HepG2 (cell line): ENCODE results near the gene TCTA. TPM values are rescaled to one million over a fixed set of nuclear protein-coding genes. Genes with fewer than 3 reads are reported as not detected.

Source experiments
- ATAC-seq: fragments of 200-7000 bp; cut with Tn5 transposase; 3 replicates; pipeline ENCODE4 v1.9.1; 2020; ENCODE audit warnings: mild to moderate bottlenecking, moderate library complexity
- BruUV-seq: library from RNA; stranded (reverse); fragments of 400-500 nt; replicated peaks from 2 replicates; lab custom pipeline; 2021; lab: Mats Ljungman, UMichigan
- CTCF ChIA-PET: fragments of 300-600 bp; formaldehyde crosslinking; extraction: SDS; loops from one replicate; lab custom pipeline; 2021; ENCODE audit warnings: low total read pairs, inconsistent platforms, low intra/inter-chr PET ratio; lab: Yijun Ruan, JAX
- POLR2A ChIA-PET: fragments of 350-600 bp; sonication (Branson Sonifier 250); formaldehyde crosslinking; loops from one replicate; lab custom pipeline; 2020; ENCODE audit warnings: antibody characterized with exemption, inconsistent platforms; lab: Yijun Ruan, JAX
- DNase-seq: peaks from one replicate; pipeline ENCODE4 v3.0.0-alpha.2; 2015; ENCODE audit warnings: low spot score
- FAIRE-seq: peaks from 3 replicates; lab custom pipeline; 2011; peaks lifted over from hg19 to GRCh38; lab: Jason Lieb, UNC
- H2AFZ ChIP-seq: one replicate; pipeline ENCODE4 v1.6.1; 2011; ENCODE audit warnings: low read length, inconsistent platforms
- H3K27ac ChIP-seq: fragments of 300-600 bp; 3 replicates; pipeline ENCODE4 v1.8.0; 2011; ENCODE audit warnings: mixed run types, mild to moderate bottlenecking, mixed read lengths, low read length, inconsistent platforms; ENCODE audit not compliant: insufficient read depth; ENCODE audit errors: extremely low read length
- H3K27me3 ChIP-seq, 2 experiments: fragments of 200-600 bp in 1 of 2; 2 replicates in 1 of 2; 3 replicates in 1 of 2; pipeline versions ENCODE4 v1.6.0 to v1.8.0; 2011; ENCODE audit warnings: low read length in 2 of 2, mild to moderate bottlenecking in 2 of 2, moderate library complexity in 2 of 2, inconsistent platforms in 1 of 2; ENCODE audit not compliant: insufficient read depth in 2 of 2, control insufficient read depth in 1 of 2
- H3K36me3 ChIP-seq, 2 experiments: fragments of 200-600 bp in 1 of 2; replicated peaks in 1 of 2; 2 replicates in 1 of 2; 3 replicates in 1 of 2; pipeline versions ENCODE4 v1.5.1 to v1.8.0; 2011; ENCODE audit warnings: low read length in 2 of 2, inconsistent platforms in 1 of 2; ENCODE audit not compliant: insufficient read depth in 2 of 2, control insufficient read depth in 1 of 2
- H3K4me1 ChIP-seq: 2 replicates; pipeline ENCODE4 v1.5.1; 2012; ENCODE audit warnings: low read length, inconsistent platforms; ENCODE audit not compliant: insufficient read depth
- H3K4me2 ChIP-seq: 2 replicates; pipeline ENCODE4 v1.6.0; 2011; ENCODE audit warnings: low read depth, low read length, inconsistent platforms
- H3K4me3 ChIP-seq, 3 experiments: fragments of 200-600 bp in 1 of 3; sonication (generic), shearing (Covaris generic) in 1 of 3; replicated peaks in 1 of 3; 2 replicates each; pipeline ENCODE4 v1.5.1; 2011 to 2016; ENCODE audit warnings: low read length in 3 of 3, inconsistent platforms in 2 of 3, low read depth in 2 of 3, mild to moderate bottlenecking in 2 of 3, control low read depth in 1 of 3, mixed read lengths in 1 of 3; ENCODE audit not compliant: insufficient read depth in 1 of 3
- H3K79me2 ChIP-seq: one replicate; pipeline ENCODE4 v1.6.1; 2011; ENCODE audit warnings: low read length, inconsistent platforms; ENCODE audit not compliant: insufficient read depth
- H3K9ac ChIP-seq: 2 replicates; pipeline ENCODE4 v1.6.0; 2011; ENCODE audit warnings: mild to moderate bottlenecking, low read depth, low read length, inconsistent platforms; ENCODE audit not compliant: insufficient read depth
- H3K9me3 ChIP-seq: 2 replicates; pipeline ENCODE4 v1.5.1; 2012; ENCODE audit warnings: mild to moderate bottlenecking, low read length
- H4K20me1 ChIP-seq: 2 replicates; pipeline ENCODE4 v1.6.0; 2011; ENCODE audit warnings: inconsistent platforms, mild to moderate bottlenecking, low read length, moderate library complexity; ENCODE audit not compliant: insufficient read depth
- DNMT3B ChIP-seq: conservative IDR thresholded peaks from 2 replicates; pipeline ENCODE4 v1.6.1; 2016; ENCODE audit warnings: missing biosample characterization, control low read depth
- GABPA ChIP-seq, 2 experiments: IDR thresholded peaks; 2 replicates each; pipeline ENCODE4 v1.6.1; 2011 to 2016; ENCODE audit warnings: low read depth in 2 of 2, low read length in 1 of 2, missing biosample characterization in 1 of 2, missing genetic modification characterization in 1 of 2
- HNRNPK ChIP-seq: fragments of 200-400 bp; formaldehyde crosslinking; IDR thresholded peaks from 2 replicates; pipeline ENCODE4 v1.6.1; 2018; ENCODE audit warnings: low read length, low read depth, moderate library complexity, mild to moderate bottlenecking; ENCODE audit not compliant: poor library complexity, severe bottlenecking
- KLF15 ChIP-seq: sonication (generic); formaldehyde crosslinking; IDR thresholded peaks from 2 replicates; pipeline ENCODE4 v1.8.1; 2023; ENCODE audit warnings: borderline replicate concordance, mild to moderate bottlenecking, inconsistent platforms, missing genetic modification reagents, mixed read lengths
- MEIS2 ChIP-seq: sonication (generic); formaldehyde crosslinking; IDR thresholded peaks from 2 replicates; pipeline ENCODE4 v1.9.0; 2021; ENCODE audit warnings: mild to moderate bottlenecking, missing genetic modification reagents
- MLLT10 ChIP-seq: sonication (generic); formaldehyde crosslinking; IDR thresholded peaks from 2 replicates; pipeline ENCODE4 v1.4.0; 2020; ENCODE audit warnings: missing genetic modification reagents
- NCOA1 ChIP-seq: sonication (generic); formaldehyde crosslinking; IDR thresholded peaks from 2 replicates; pipeline ENCODE4 v1.9.0; 2021; ENCODE audit warnings: missing genetic modification reagents
- REL ChIP-seq: sonication (generic); formaldehyde crosslinking; conservative IDR thresholded peaks from 2 replicates; pipeline ENCODE4 v1.8.0; 2022; ENCODE audit warnings: mild to moderate bottlenecking, missing genetic modification reagents, moderate library complexity
- TEAD3 ChIP-seq: optimal IDR thresholded peaks from 2 replicates; pipeline ENCODE3; 2016; ENCODE audit warnings: borderline replicate concordance
- ZBTB34 ChIP-seq: sonication (generic); formaldehyde crosslinking; IDR thresholded peaks from 2 replicates; pipeline ENCODE4 v1.8.0; 2022; ENCODE audit warnings: mild to moderate bottlenecking, missing genetic modification reagents
- ZMYM3 ChIP-seq: sonication (generic); formaldehyde crosslinking; IDR thresholded peaks from 2 replicates; pipeline ENCODE4 v1.5.1; 2020; ENCODE audit warnings: mild to moderate bottlenecking, missing genetic modification reagents
- ZNF407 ChIP-seq: sonication (generic); formaldehyde crosslinking; IDR thresholded peaks from one replicate; pipeline ENCODE4 v1.5.1; 2020; ENCODE audit warnings: mild to moderate bottlenecking, missing genetic modification reagents; ENCODE audit errors: not compliant biosample characterization
- ZNF547 ChIP-seq: sonication (generic); formaldehyde crosslinking; IDR thresholded peaks from 2 replicates; pipeline ENCODE4 v1.5.1; 2020; ENCODE audit warnings: mild to moderate bottlenecking, missing genetic modification reagents
- ZNF672 ChIP-seq: sonication (generic); formaldehyde crosslinking; IDR thresholded peaks from 2 replicates; pipeline ENCODE4 v1.8.1; 2022; ENCODE audit warnings: missing genetic modification reagents
- WGBS: methylation state at CpG from one replicate; pipeline ENCODE4 v1.1.6; 2017; ENCODE audit warnings: low lambda C conversion rate; 5-methylcytosine and 5-hydroxymethylcytosine counted together
- in situ Hi-C: cut with HindIII; loops from 2 replicates; pipeline ENCODE4 v1.10.0; 2017; ENCODE audit warnings: low pct_unique_long_range_greater_than_20kb; ENCODE audit not compliant: extremely low pct_ligation_motif_present
- intact Hi-C: fragments of 100-400 bp; cut with micrococcal nuclease; formaldehyde crosslinking; loops from one replicate; pipeline ENCODE4 v1.10.0; 2022; ENCODE audit not compliant: unreplicated experiment
- polyA plus RNA-seq, 8 experiments: library from polyadenylated mRNA; depleted of rRNA in 3 of 8; stranded (reverse) in 7 of 8; unstranded in 1 of 8; fragments of >200 nt; fragmentation: Illumina TruSeq in 4 of 8; extraction: Trizol in 4 of 8; gene quantifications; 2 replicates each; pipeline versions ENCODE4 v1.2.1 to v1.2.3, GENCODE V29; 2011 to 2016; ENCODE audit warnings: low read depth in 4 of 8, missing spikeins in 1 of 8, mixed read lengths in 1 of 8; ENCODE audit not compliant: insufficient read depth in 1 of 8
- total RNA-seq, 5 experiments: library from RNA; depleted of rRNA; stranded (reverse); fragments of >200 nt; fragmentation: Illumina TruSeq; extraction: Trizol; gene quantifications; 2 replicates each; pipeline ENCODE4 v1.2.3, GENCODE V29; 2016; ENCODE audit warnings: low read depth in 1 of 5

Gene TCTA
- total and polyA plus RNA-seq, 2 of the 13 experiments (the other 11 are each of a cell fraction or from before 2014, with no cell fraction given): 8.3 to 13.2 TPM

GRCh38 chr3:49412632-49413337 is 562 bp downstream of the TCTA start:
- POLR2A ChIA-PET: interaction anchor here (0.6 to 2.9 kb wide), 9 partner anchors 9 to 319 kb away, joined by 4 to 48 read pairs (median 9); partner anchors contain the start of genes AMT, BSN, GPX1 and NICN1
- BruUV-seq: no TSS peak
- H3K27me3 ChIP-seq: no peaks in the 10 kb centered on the region; a peak in 1 of 5 replicates
- peak overlapping the region; percentile 98 for H3K9ac ChIP-seq
- H3K9me3 ChIP-seq: no peaks in the 10 kb centered on the region
- ATAC-seq (peak; percentile 10), DNase-seq (no peak), FAIRE-seq (no peak)
- H2AFZ ChIP-seq: no peak overlapping the region
- CTCF ChIA-PET: no interaction called here
- H3K27ac ChIP-seq: peak overlapping the region; percentile 91
- 28% methylated on average over 10 of the region's 16 CpGs for whole genome bisulfite sequencing
- peaks cover 26% of the 10 kb centered on the region for H4K20me1 ChIP-seq
- peaks cover 0 to 6% of the 10 kb centered on the region in 2 experiments; a peak in 2 of 5 replicates for H3K36me3 ChIP-seq
- intact Hi-C loops (loop anchor here (1.0 to 5.0 kb wide), 4 partner anchors 36 to 320 kb away; partner anchors contain the start of genes GPX1, QRICH1 and USP4), in situ Hi-C loops (no loop called here)
- H3K79me2 ChIP-seq: peaks cover 52% of the 10 kb centered on the region
- peak overlapping the region; percentile 79 to 93 (median 88) for H3K4me3 ChIP-seq
- peaks cover 42% of the 10 kb centered on the region for H3K4me1 ChIP-seq
- peak overlapping the region; percentile 98 for H3K4me2 ChIP-seq
- TF ChIP-seq HNRNPK: no peak
- peak; percentile 41 for TF ChIP-seq TEAD3
- peak; percentile 54 for TF ChIP-seq REL (CRISPR knock-in tag)
- peak; percentile 37; the same call in 1 of the 2 replicates for TF ChIP-seq KLF15 (CRISPR knock-in tag)
- peak; percentile 10; the same call in 1 of the 2 replicates for TF ChIP-seq ZBTB34
- TF ChIP-seq ZNF547 (CRISPR knock-in tag): 0 out of 2 replicates have a peak, but pooled peaks have one; percentile 33
- 0 out of 2 replicates have a peak, but pooled peaks have one; percentile 25 for TF ChIP-seq ZNF672 (CRISPR knock-in tag)
- no peak for TF ChIP-seq MEIS2 (CRISPR knock-in tag)
- TF ChIP-seq ZNF407: peak; percentile 11
- TF ChIP-seq NCOA1 (CRISPR knock-in tag): no peak
- no peak for TF ChIP-seq GABPA (IDR thresholded peaks at IDR 0.05; ENCODE audit: low read depth, low read length)
- no peak for TF ChIP-seq GABPA (CRISPR knock-in tag; IDR thresholded peaks at IDR 0.05; ENCODE audit: low read depth)
- no peak for TF ChIP-seq MLLT10
- TF ChIP-seq ZMYM3 (CRISPR knock-in tag): 0 out of 2 replicates have a peak, but pooled peaks have one; percentile 1
- no peak for TF ChIP-seq DNMT3B (CRISPR knock-in tag)
